Measurements from ENCODE around the gene SNX30.

SNX30 gene

DNA sequence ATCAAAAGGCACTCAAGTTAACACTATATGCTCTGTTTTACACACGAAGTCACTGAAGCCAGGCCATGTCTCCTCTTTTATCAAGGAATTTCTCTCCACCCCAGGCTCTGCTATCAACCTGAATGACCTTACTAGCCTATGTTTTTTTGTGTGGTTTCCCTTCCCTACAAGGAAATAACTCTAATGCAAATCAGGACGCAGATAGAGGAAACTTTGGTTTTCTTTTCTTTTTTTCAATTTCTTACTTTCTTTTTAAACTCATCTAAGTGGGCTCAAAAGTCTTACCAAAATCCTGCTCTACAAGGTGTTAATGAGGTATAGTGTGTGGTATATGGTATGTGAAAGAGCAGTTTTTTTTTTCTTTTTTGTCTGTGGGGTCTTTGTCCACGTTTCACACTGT lies 145.6 kb downstream of the SNX30 start:
- in situ Hi-C loops (cut with HindIII; ENCODE audit: low sequenced_read_pairs) = no loop called here
- DNase-seq (ENCODE audit: low read depth) = no peak
- H3K4me3 ChIP-seq (ENCODE audit: low read depth, low read length) = no peak overlapping the region
- TF ChIP-seq, protein P1, sequence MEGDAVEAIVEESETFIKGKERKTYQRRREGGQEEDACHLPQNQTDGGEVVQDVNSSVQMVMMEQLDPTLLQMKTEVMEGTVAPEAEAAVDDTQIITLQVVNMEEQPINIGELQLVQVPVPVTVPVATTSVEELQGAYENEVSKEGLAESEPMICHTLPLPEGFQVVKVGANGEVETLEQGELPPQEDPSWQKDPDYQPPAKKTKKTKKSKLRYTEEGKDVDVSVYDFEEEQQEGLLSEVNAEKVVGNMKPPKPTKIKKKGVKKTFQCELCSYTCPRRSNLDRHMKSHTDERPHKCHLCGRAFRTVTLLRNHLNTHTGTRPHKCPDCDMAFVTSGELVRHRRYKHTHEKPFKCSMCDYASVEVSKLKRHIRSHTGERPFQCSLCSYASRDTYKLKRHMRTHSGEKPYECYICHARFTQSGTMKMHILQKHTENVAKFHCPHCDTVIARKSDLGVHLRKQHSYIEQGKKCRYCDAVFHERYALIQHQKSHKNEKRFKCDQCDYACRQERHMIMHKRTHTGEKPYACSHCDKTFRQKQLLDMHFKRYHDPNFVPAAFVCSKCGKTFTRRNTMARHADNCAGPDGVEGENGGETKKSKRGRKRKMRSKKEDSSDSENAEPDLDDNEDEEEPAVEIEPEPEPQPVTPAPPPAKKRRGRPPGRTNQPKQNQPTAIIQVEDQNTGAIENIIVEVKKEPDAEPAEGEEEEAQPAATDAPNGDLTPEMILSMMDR (IDR thresholded peaks at IDR 0.05; ENCODE audit: low read depth, low read length, missing control alignments) = no peak

DNA sequence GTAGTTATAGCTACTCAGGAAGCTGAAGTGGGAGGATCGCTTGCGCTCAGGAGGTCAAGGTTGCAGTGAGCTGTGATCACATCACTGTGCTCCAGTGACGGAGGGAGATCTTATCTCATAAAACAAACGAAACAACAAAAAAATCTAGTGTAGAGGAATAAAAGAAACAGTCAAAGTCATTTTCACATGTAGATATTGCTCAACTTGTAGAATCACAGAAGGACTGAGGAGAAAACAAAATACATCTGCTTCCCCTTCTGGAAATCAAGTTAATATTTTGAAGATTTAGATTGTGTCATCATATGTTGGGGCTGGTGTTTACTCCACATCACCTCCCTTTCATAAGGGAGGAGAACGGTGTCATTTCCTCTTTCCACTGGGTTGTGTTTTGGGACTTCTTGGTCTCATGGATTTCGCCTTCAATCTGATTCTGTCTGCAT lies 148.3 kb downstream of the SNX30 start:
- no peak overlapping the region for H3K4me3 ChIP-seq (ENCODE audit: low read depth, low read length)
- TF ChIP-seq, protein P1 (IDR thresholded peaks at IDR 0.05; ENCODE audit: low read depth, low read length, missing control alignments) = no peak
- DNase-seq (ENCODE audit: low read depth) = no peak
- in situ Hi-C loops (cut with HindIII; ENCODE audit: low sequenced_read_pairs) = no loop called here

DNA sequence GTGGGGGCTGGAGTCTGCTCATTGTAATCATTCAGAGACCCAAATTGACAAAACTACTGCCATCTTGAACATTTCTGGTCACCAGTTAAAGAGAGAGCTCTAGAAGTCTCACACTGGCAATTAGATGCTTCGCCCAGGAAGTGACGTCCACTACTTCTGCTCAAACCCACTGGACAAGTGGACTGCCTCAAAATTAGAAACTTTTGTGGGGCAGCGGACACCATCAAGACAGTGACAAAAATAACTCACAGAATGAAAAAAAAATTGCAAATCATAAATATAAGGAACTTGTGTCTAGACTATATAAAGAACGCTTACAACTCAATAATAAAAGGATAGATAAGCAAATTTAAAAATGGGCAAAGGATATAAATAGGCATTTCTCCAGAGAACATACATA lies 149.9 kb downstream of the SNX30 start:
- in situ Hi-C loops (cut with HindIII; ENCODE audit: low sequenced_read_pairs) = no loop called here
- TF ChIP-seq, protein P1 (IDR thresholded peaks at IDR 0.05; ENCODE audit: low read depth, low read length, missing control alignments) = no peak

GRCh38 chr9:112900901-112901300 lies 150.3 kb downstream of the SNX30 start:
- DNase-seq (ENCODE audit: low read depth) = no peak
- in situ Hi-C loops (cut with HindIII; ENCODE audit: low sequenced_read_pairs) = no loop called here
- H3K4me3 ChIP-seq (ENCODE audit: low read depth, low read length) = no peak overlapping the region
- TF ChIP-seq, protein P1 (IDR thresholded peaks at IDR 0.05; ENCODE audit: low read depth, low read length, missing control alignments) = no peak

More for the DNA sequence above, 149.9 kb downstream of the SNX30 start:
- no peak overlapping the region for H3K4me3 ChIP-seq (ENCODE audit: low read depth, low read length)
- DNase-seq (ENCODE audit: low read depth) = no peak

GRCh38 chr9:112905084-112905483 lies 154.5 kb downstream of the SNX30 start:
- no peak for DNase-seq (ENCODE audit: low read depth)
- no peak overlapping the region for H3K4me3 ChIP-seq (ENCODE audit: low read depth, low read length)
- in situ Hi-C loops (cut with HindIII; ENCODE audit: low sequenced_read_pairs) = no loop called here
- TF ChIP-seq, protein P1 (IDR thresholded peaks at IDR 0.05; ENCODE audit: low read depth, low read length, missing control alignments) = no peak

GRCh38 chr9:112911736-112912135 lies 161.2 kb downstream of the SNX30 start:
- TF ChIP-seq, protein P1 (IDR thresholded peaks at IDR 0.05; ENCODE audit: low read depth, low read length, missing control alignments) = no peak
- in situ Hi-C loops (cut with HindIII; ENCODE audit: low sequenced_read_pairs) = no loop called here
- DNase-seq (ENCODE audit: low read depth) = no peak
- H3K4me3 ChIP-seq (ENCODE audit: low read depth, low read length) = no peak overlapping the region

DNA sequence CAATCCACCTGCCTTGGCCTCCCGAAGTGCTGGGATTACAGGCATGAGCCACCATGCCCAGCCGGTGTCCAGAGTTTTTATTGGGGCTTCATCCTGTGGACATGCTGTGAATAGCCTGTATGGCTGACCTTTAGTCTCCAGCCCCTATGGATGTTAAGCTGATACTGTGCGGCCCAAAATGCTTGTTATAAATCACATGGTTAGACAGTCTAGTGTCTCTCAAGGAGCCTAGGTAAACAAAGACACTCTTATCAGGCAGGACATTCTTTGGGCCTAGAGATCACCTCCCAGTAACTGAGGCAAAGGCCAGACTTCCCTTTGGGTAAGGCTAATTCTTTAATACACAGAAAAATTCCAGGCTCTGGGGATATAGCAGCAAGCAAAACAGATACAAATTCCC lies 162.1 kb downstream of the SNX30 start:
- in situ Hi-C loops (cut with HindIII; ENCODE audit: low sequenced_read_pairs) = no loop called here
- TF ChIP-seq, protein P1 (IDR thresholded peaks at IDR 0.05; ENCODE audit: low read depth, low read length, missing control alignments) = no peak
- DNase-seq (ENCODE audit: low read depth) = no peak
- H3K4me3 ChIP-seq (ENCODE audit: low read depth, low read length) = no peak overlapping the region

Data from astrocyte of the cerebellum (primary cell).